CD4-positive, alpha-beta T cell treated with Interleukin-1 beta for 1 hour (primary cell): Measurements from ENCODE around the gene SEMA5A.

Experiments used
- DNase-seq, 2 donors: peaks; one replicate each; pipeline ENCODE4 v3.0.0-alpha.2; 2020 to 2022

SEMA5A gene

GRCh38 chr5:9314558-9314957, 231.3 kb downstream of the SEMA5A start:
- no peak for DNase-seq

DNA sequence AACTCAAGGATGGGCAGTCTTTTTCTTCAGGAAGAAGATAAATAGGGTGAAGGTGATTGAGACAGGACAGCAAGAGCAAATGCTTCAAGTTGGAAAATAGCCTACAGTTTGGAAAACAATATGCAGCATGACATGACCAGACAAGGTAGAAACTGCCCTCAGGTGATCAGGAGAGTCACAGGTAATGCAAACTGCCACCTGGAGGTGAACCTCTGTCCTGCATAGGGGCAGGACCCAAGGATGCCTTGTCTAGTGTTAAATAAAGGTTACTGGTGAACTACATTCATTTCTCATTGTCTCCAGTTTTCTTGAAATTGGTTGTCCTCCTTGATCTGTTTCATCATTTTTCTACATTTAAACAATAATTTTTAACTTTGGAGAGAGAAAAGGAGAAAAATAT, 232.1 kb downstream of the SEMA5A start:
- DNase-seq = no peak

GRCh38 chr5:9307150-9307549, 238.7 kb downstream of the SEMA5A start:
- DNase-seq = no peak

- DNase-seq = no peak
Observed at GRCh38 chr5:9302218-9302617, 243.7 kb downstream of the SEMA5A start.

- no peak for DNase-seq
Observed at GRCh38 chr5:9301200-9301599, 244.7 kb downstream of the SEMA5A start.

DNA sequence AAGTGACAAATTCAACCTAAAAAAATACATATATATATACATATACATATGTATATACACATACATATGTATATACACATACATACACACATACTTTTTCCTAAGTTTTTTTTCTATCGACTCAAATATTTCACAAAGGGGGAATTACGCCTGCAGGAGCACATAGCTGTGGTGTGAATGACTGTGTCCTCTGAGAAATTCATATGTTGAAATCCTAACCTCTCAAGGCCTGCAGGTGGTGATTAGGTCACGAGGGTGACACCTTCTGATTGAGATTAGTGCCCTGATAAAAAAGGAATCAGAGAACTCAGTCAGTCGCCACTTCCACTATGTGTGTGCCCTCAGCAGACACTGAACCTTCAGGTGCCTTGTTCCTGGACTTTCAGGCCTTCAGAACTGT, 248.7 kb downstream of the SEMA5A start:
- no peak for DNase-seq

DNA sequence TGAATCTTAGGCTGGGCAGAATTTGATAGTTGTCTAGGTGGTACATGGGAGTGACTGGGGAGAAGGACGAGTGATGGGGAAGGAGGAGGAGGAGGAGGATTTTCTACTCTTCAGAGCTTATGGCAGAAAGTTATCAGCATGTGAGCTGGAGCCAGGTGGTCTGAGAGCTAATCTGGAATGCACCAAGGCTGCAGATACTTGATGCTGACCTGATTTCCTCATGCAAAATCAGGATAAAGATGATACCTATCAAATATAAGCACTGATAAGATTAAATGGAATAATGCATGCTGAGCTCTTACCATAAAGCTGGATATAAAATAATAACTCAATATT, 250.4 kb downstream of the SEMA5A start:
- DNase-seq = no peak

GRCh38 chr5:9294793-9295465, 250.9 kb downstream of the SEMA5A start:
- no peak for DNase-seq

DNA sequence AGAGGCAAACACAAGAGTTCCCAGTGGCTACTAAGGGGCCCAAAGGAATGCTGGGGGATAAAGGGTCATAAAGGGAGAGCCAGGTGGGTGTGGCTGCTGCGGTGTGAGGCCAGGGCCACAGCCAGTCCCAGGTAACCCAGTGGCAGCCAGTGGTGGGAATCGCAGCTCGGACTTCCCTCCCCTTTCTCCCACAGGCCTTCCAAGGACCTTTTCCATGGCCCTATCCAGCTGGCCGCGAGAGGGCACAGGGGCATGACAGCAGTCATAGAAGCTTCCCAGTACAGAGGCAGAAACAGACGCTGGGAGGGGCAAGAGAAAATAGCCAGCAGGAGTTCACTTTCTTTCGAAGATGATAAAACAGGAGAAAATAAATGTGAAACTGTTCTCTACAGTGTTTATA, 257.6 kb downstream of the SEMA5A start:
- DNase-seq = no peak

- DNase-seq = no peak
Observed at GRCh38 chr5:9284781-9285307, 261.0 kb downstream of the SEMA5A start.

GRCh38 chr5:9284272-9284671, 261.6 kb downstream of the SEMA5A start:
- DNase-seq = no peak

GRCh38 chr5:9283473-9283872, 262.4 kb downstream of the SEMA5A start:
- DNase-seq = no peak

GRCh38 chr5:9283021-9283420, 262.9 kb downstream of the SEMA5A start:
- no peak for DNase-seq

GRCh38 chr5:9282211-9282610, 263.7 kb downstream of the SEMA5A start:
- no peak for DNase-seq

DNA sequence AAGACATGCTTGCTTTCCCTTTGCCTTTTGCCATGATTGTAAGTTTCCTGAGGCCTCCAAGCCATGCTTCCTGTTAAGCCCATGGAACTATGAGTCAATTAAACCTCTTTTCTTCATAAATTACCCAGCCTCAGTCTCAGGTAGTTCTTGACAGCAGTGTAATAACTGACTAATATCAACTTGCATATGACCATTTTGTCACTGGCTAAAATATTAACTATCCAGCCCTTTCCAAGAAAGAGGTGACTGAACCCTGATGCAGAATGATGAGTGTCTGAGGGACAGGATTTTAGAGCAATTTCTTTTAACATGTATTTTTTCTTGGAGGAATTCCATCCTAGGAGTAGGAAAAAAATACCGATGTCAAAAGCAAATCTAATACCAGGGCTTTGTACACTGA, 266.1 kb downstream of the SEMA5A start:
- no peak for DNase-seq

- no peak for DNase-seq
Observed at GRCh38 chr5:9278921-9279603, 266.8 kb downstream of the SEMA5A start.

GRCh38 chr5:9269014-9269413, 276.9 kb downstream of the SEMA5A start:
- DNase-seq = no peak

DNA sequence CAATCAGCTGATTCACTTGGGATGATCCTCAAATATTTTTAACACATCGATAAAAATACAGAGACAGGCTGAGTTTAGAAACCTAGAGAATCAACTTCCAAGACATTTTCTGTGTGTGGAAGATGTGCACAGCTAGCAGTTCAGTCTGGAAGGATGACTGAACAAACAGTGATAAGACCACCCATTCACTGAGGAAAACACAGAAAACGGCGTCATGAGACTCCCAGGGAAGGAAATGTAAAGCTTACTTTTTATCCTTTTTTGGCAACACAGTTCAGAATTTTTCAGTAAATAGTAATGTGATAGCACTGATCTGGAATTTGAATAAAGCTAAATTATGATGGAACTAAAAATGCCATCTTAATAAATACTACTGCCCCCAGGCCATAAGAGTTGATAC, 277.6 kb downstream of the SEMA5A start:
- DNase-seq = no peak

DNA sequence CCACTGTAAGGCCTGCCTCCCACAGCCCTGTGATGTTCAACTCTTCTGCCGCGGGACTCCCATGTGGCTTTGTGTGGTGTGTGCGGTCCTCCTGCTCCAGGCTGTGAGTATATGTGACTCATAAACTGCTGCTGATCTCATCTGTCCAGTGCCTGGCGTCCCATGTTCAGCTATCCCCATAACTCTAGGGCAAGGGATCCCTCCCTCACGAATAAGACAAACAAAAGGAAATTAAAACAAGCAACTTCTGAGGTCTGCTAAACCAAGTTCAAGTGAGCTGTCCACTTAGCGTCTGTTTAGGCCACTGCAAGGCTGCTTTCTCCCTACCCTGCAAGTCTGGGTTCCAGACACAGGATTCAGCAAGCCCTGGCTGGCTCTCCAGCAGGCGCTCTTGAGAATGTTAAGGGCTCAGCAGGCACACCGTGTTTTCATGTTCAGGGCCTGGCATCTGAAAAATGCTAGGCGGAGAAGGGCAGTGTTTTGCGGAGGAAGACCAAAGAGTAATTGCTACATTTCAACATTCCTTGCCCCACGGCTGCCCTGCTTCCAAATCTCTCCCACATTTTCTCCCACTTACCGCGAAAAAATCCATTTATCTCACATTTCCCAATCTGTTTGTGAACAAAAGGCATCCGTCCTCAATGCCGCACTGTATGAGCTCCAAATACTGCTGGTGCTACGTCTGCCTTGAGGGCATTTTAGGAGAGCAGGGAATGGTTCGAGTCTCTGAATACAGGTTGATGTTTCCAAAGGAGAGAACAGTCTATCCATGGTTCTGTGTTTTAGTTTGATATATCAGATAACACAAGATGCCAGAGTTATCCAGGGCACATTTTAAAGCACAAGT, 280.2 kb downstream of the SEMA5A start:
- DNase-seq = no peak

DNA sequence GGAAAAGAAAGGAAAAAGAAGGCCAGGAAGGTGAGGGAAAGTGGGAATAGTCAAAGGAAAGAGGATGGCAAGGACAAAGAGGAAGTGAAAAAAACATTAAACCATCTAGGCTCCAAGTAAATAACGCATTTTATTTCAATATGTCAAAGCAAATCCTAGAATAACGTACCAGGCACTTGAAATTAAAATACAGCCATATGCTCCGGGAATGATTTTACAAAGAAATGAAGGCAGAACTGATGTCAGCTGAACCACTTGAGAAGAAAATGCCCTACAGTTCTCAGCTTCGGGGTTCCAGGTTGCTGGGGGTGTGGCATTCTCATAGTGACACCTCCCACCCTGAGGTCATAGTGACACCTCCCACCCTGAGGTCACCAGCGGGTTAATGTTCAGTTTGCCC, 281.6 kb downstream of the SEMA5A start:
- no peak for DNase-seq

- DNase-seq = no peak
Observed at GRCh38 chr5:9263656-9264055, 282.2 kb downstream of the SEMA5A start.

DNA sequence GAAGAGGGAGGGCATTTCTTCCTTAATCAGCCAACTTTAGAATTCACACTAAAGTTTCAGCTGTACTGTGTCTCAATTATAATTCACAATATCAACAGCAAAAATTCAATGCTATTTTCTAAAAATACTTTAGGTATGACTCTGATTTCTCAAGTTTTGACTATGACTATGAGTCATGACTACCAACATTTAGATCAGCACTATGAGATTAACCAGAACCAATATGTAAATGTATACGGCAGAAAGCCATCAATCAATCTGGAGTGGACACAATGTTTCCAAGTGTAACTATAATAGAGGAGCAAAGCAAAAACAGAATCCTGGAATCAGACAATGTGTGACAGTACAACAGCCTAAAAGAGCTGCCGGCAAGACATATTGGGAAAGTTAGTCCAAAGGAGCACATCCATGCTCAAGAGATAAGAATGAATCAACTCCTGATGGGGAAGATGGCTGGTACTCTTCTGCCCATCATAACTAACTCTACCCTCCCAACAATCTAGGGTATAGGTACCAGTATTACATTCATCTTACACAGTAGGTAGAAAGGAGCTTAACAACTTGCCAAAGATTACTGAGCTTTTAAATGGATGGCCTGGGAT, 294.4 kb downstream of the SEMA5A start:
- DNase-seq = no peak

DNA sequence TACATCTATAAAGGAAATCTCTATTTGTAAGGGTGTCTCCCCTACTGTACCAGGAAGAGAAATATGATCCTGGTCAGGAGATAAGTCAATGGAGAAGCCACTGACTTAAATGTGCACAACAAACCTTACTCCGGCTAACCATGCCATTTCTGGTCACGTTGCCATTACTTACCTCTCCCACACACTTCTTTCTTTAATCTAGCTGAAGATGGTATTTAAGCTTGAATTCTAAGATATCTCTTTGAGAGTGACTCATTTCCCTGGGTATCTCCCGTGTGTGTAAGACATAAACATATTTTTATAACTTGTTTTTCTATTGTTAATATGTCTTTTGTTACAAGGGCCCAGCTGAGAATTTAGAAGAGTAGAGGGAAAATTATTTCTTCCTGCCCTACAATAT, 296.6 kb downstream of the SEMA5A start:
- no peak for DNase-seq
